IMR-90 (cell line): ENCODE data around the gene ATRAID. TPM values are rescaled to one million over a fixed set of nuclear protein-coding genes. Genes with fewer than 3 reads are reported as not detected.

Source experiments
- ATAC-seq: fragments of 200-7000 bp; cut with Tn5 transposase; 2 replicates; pipeline ENCODE4 v1.9.1; 2020; ENCODE audit warnings: low read depth, mild to moderate bottlenecking, moderate library complexity
- BruUV-seq: library from RNA; stranded (reverse); fragments of 400-500 nt; replicated peaks from 2 replicates; lab custom pipeline; 2021; lab: Mats Ljungman, UMichigan
- CTCF ChIA-PET: fragments of 300-600 bp; formaldehyde crosslinking; extraction: SDS; loops from one replicate; lab custom pipeline; 2021; ENCODE audit warnings: antibody characterized with exemption; lab: Yijun Ruan, JAX
- POLR2A ChIA-PET: fragments of 300-600 bp; sonication (Branson Sonifier 250); formaldehyde crosslinking; loops from one replicate; lab custom pipeline; 2022; ENCODE audit warnings: antibody characterized with exemption; ENCODE audit not compliant: unreplicated experiment; lab: Charles Lee
- DNase-seq: peaks from one replicate; pipeline ENCODE4 v3.0.0; 2013
- H2AFZ ChIP-seq: replicated peaks from 2 replicates; pipeline ENCODE3; 2013; ENCODE audit warnings: low read length, mild to moderate bottlenecking; ENCODE audit not compliant: poor library complexity
- H2AK5ac ChIP-seq: 2 replicates; pipeline ENCODE4 v1.6.1; 2013; ENCODE audit warnings: low read depth, low read length, inconsistent platforms
- H2AK9ac ChIP-seq: replicated peaks from 2 replicates; pipeline ENCODE3; 2013; ENCODE audit warnings: mild to moderate bottlenecking, low read depth, low read length, moderate library complexity; ENCODE audit not compliant: poor library complexity
- H2BK120ac ChIP-seq: 2 replicates; pipeline ENCODE4 v1.6.1; 2013; ENCODE audit warnings: low read depth, low read length, inconsistent platforms
- H2BK15ac ChIP-seq: 3 replicates; pipeline ENCODE4 v1.6.1; 2013; ENCODE audit warnings: low read depth, low read length, inconsistent platforms
- H2BK20ac ChIP-seq: 2 replicates; pipeline ENCODE4 v1.6.1; 2013; ENCODE audit warnings: low read depth, mild to moderate bottlenecking, inconsistent platforms, low read length, moderate library complexity
- H2BK5ac ChIP-seq: 2 replicates; pipeline ENCODE4 v1.6.1; 2013; ENCODE audit warnings: mild to moderate bottlenecking, low read depth, low read length, inconsistent platforms; ENCODE audit not compliant: poor library complexity, severe bottlenecking
- H3K14ac ChIP-seq: replicated peaks from 2 replicates; pipeline ENCODE4 v1.6.1; 2013; ENCODE audit warnings: low read depth, low read length, inconsistent platforms
- H3K18ac ChIP-seq: 2 replicates; pipeline ENCODE4 v1.6.1; 2013; ENCODE audit warnings: low read depth, low read length, control low read depth
- H3K23ac ChIP-seq: 2 replicates; pipeline ENCODE4 v1.6.1; 2013; ENCODE audit warnings: low read depth, low read length, inconsistent platforms
- H3K27ac ChIP-seq: 2 replicates; pipeline ENCODE4 v1.5.1; 2013; ENCODE audit warnings: mild to moderate bottlenecking, control low read depth, low read length; ENCODE audit not compliant: insufficient read depth
- H3K27me3 ChIP-seq: 2 replicates; pipeline ENCODE4 v1.6.1; 2013; ENCODE audit warnings: low read length; ENCODE audit not compliant: control insufficient read depth, insufficient read depth
- H3K36me3 ChIP-seq: 2 replicates; pipeline ENCODE4 v1.6.1; 2013; ENCODE audit warnings: low read length, mixed read lengths; ENCODE audit not compliant: control insufficient read depth, insufficient read depth
- H3K4ac ChIP-seq: 2 replicates; pipeline ENCODE4 v1.6.1; 2013; ENCODE audit warnings: low read depth, low read length, inconsistent platforms
- H3K4me1 ChIP-seq: 2 replicates; pipeline ENCODE4 v1.6.1; 2013; ENCODE audit warnings: low read length, mixed read lengths; ENCODE audit not compliant: control insufficient read depth, insufficient read depth
- H3K4me2 ChIP-seq: 2 replicates; pipeline ENCODE4 v1.6.1; 2013; ENCODE audit warnings: low read depth, mild to moderate bottlenecking, control low read depth, low read length, moderate library complexity
- H3K4me3 ChIP-seq: 2 replicates; pipeline ENCODE4 v1.5.1; 2013; ENCODE audit warnings: low read depth, mild to moderate bottlenecking, control low read depth, low read length, moderate library complexity; ENCODE audit not compliant: insufficient read depth
- H3K56ac ChIP-seq: 2 replicates; pipeline ENCODE4 v1.6.1; 2013; ENCODE audit warnings: low read length, inconsistent platforms; ENCODE audit not compliant: insufficient read depth; ENCODE audit errors: extremely low read depth
- H3K79me1 ChIP-seq, 2 experiments: 2 replicates each; pipeline ENCODE4 v1.6.1; 2013; ENCODE audit warnings: low read length in 2 of 2, inconsistent platforms in 1 of 2, low read depth in 1 of 2
- H3K9ac ChIP-seq: 2 replicates; pipeline ENCODE4 v1.6.1; 2013; ENCODE audit warnings: low read depth, low read length, control low read depth
- H3K9me1 ChIP-seq: 2 replicates; pipeline ENCODE4 v1.6.1; 2013; ENCODE audit warnings: low read length, inconsistent platforms; ENCODE audit not compliant: insufficient read depth
- H3K9me3 ChIP-seq: 2 replicates; pipeline ENCODE4 v1.6.1; 2013; ENCODE audit warnings: low read length; ENCODE audit not compliant: control insufficient read depth, insufficient read depth
- H4K20me1 ChIP-seq: 2 replicates; pipeline ENCODE4 v1.6.1; 2013; ENCODE audit warnings: low read length, inconsistent platforms; ENCODE audit not compliant: insufficient read depth
- H4K5ac ChIP-seq: 2 replicates; pipeline ENCODE4 v1.6.1; 2013; ENCODE audit warnings: mild to moderate bottlenecking, low read depth, low read length, control low read depth
- H4K8ac ChIP-seq, 2 experiments: 2 replicates each; pipeline ENCODE4 v1.6.1; 2013; ENCODE audit warnings: low read depth in 2 of 2, low read length in 2 of 2, control low read depth in 1 of 2, inconsistent platforms in 1 of 2
- H4K91ac ChIP-seq: 2 replicates; pipeline ENCODE4 v1.6.1; 2013; ENCODE audit warnings: low read depth, low read length, inconsistent platforms; ENCODE audit not compliant: insufficient read depth
- CEBPB ChIP-seq: IDR thresholded peaks from 2 replicates; pipeline ENCODE4 v1.6.1; 2012; ENCODE audit warnings: low read depth, low read length, improper control_type of control experiment
- CHD1 ChIP-seq: IDR thresholded peaks from 2 replicates; pipeline ENCODE4 v1.6.1; 2012; ENCODE audit warnings: low read depth, low read length, improper control_type of control experiment
- CTCF ChIP-seq: conservative IDR thresholded peaks from 2 replicates; pipeline ENCODE4 v1.5.1; 2012; ENCODE audit warnings: mild to moderate bottlenecking, low read depth, low read length, improper control_type of control experiment
- ELK1 ChIP-seq: fragments of 150-350 bp; IDR thresholded peaks from 2 replicates; pipeline ENCODE4 v1.6.1; 2016; ENCODE audit warnings: low read depth, mild to moderate bottlenecking, low read length, moderate library complexity, borderline replicate concordance
- FOS ChIP-seq: fragments of 150-350 bp; IDR thresholded peaks from 2 replicates; pipeline ENCODE4 v1.6.1; 2016; ENCODE audit warnings: low read depth, low read length
- MAFK ChIP-seq: IDR thresholded peaks from 2 replicates; pipeline ENCODE4 v1.6.1; 2012; ENCODE audit warnings: low read depth, low read length, improper control_type of control experiment
- MAZ ChIP-seq: IDR thresholded peaks from 2 replicates; pipeline ENCODE4 v1.6.1; 2012; ENCODE audit warnings: low read depth, mild to moderate bottlenecking, low read length, improper control_type of control experiment, moderate library complexity, borderline replicate concordance
- MXI1 ChIP-seq: IDR thresholded peaks from 2 replicates; pipeline ENCODE4 v1.6.1; 2012; ENCODE audit warnings: low read depth, mild to moderate bottlenecking, low read length, moderate library complexity, borderline replicate concordance
- NFE2L2 ChIP-seq: fragments of 150-350 bp; IDR thresholded peaks from 2 replicates; pipeline ENCODE4 v1.6.1; 2016; ENCODE audit warnings: low read depth, mild to moderate bottlenecking, low read length
- POLR2A ChIP-seq: IDR thresholded peaks from 2 replicates; pipeline ENCODE4 v1.6.1; 2012; ENCODE audit warnings: mild to moderate bottlenecking, low read depth, low read length
- RCOR1 ChIP-seq: IDR thresholded peaks from 2 replicates; pipeline ENCODE4 v1.6.1; 2012; ENCODE audit warnings: mild to moderate bottlenecking, low read length, improper control_type of control experiment; ENCODE audit not compliant: insufficient replicate concordance
- RFX5 ChIP-seq: IDR thresholded peaks from 2 replicates; pipeline ENCODE4 v1.8.0; 2012; ENCODE audit warnings: low read depth, mild to moderate bottlenecking, low read length, moderate library complexity
- SMC3 ChIP-seq: fragments of 150-350 bp; IDR thresholded peaks from 2 replicates; pipeline ENCODE4 v1.6.1; 2016; ENCODE audit warnings: low read depth, mild to moderate bottlenecking, antibody characterized with exemption, low read length, moderate library complexity
- USF2 ChIP-seq: fragments of 150-350 bp; IDR thresholded peaks from 2 replicates; pipeline ENCODE4 v1.6.1; 2017; ENCODE audit warnings: mild to moderate bottlenecking, antibody characterized with exemption, low read length, low read depth
- WGBS, 2 experiments: methylation state at CpG; one replicate each; pipeline versions ENCODE4 v1.1.5 to v1.1.7; 2013; ENCODE audit warnings: missing lambda C conversion rate in 2 of 2; ENCODE audit not compliant: insufficient read length in 1 of 2; ENCODE audit errors: extremely low coverage in 2 of 2; 5-methylcytosine and 5-hydroxymethylcytosine counted together
- dilution Hi-C: fragments of 300-500 bp; cut with HindIII; formaldehyde crosslinking; loops from one replicate; pipeline ENCODE4 v1.14.3; 2018; ENCODE audit warnings: low sequenced_read_pairs; ENCODE audit not compliant: unreplicated experiment
- in situ Hi-C: fragments of 300-500 bp; cut with MboI; formaldehyde crosslinking; loops from 3 replicates; pipeline ENCODE4 v1.14.3; 2019; ENCODE audit warnings: low sequenced_read_pairs, inconsistent platforms, mixed read lengths
- intact Hi-C: fragments of 100-400 bp; cut with micrococcal nuclease; formaldehyde crosslinking; loops from 2 replicates; pipeline ENCODE4 v1.10.0; 2022
- polyA plus RNA-seq, 3 experiments: library from polyadenylated mRNA; depleted of rRNA; stranded (reverse); fragments of >200 nt; gene quantifications; 2 replicates each; pipeline ENCODE4 v1.2.3, GENCODE V29; 2012; ENCODE audit warnings: low replicate concordance in 1 of 3
- total RNA-seq: library from RNA; depleted of rRNA; stranded (reverse); fragments of >200 nt; gene quantifications from 2 replicates; pipeline ENCODE4 v1.2.3, GENCODE V29; 2012

The ATRAID gene
- total and polyA plus RNA-seq, 2 of the 4 experiments (the other 2 are of a cell fraction) = 138 to 173 TPM

GRCh38 chr2:27204566-27204965, 7.3 kb upstream of the ATRAID start:
- CTCF ChIA-PET = no interaction called here
- dilution Hi-C loops (no loop called here), intact Hi-C loops (no loop called here), in situ Hi-C loops (no loop called here)
- Histone ChIP-seq H3K4me2 (no peak overlapping the region), H3K27me3 (no peaks in the 10 kb centered on the region), H3K27ac (no peak overlapping the region), H2BK120ac (no peak overlapping the region), H2BK15ac (no peak overlapping the region), H3K56ac (no peak overlapping the region), H3K36me3 (peaks cover 62% of the 10 kb centered on the region), H2AFZ (no peak overlapping the region), H3K14ac (no peak overlapping the region), H3K18ac (no peak overlapping the region), H2AK5ac (no peak overlapping the region), H2AK9ac (no peak overlapping the region), H3K9ac (no peak overlapping the region), H3K23ac (no peak overlapping the region), H3K9me1 (no peaks in the 10 kb centered on the region; the same call in 1 of the 2 replicates), H4K20me1 (no peaks in the 10 kb centered on the region; the same call in 1 of the 2 replicates), H4K91ac (no peak overlapping the region), H2BK5ac (no peak overlapping the region), H2BK20ac (no peak overlapping the region), H3K4me3 (no peak overlapping the region), H4K8ac (no peak overlapping the region), H3K79me1 (peaks cover 0 to 3% of the 10 kb centered on the region in 2 experiments; a peak in 1 of 4 replicates), H3K9me3 (no peaks in the 10 kb centered on the region), H3K4ac (no peak overlapping the region), H3K4me1 (no peaks in the 10 kb centered on the region), H4K5ac (no peak overlapping the region)
- BruUV-seq = no TSS peak
- 90% methylated on average over 2 of the region's 8 CpGs; no CpG with 5 or more reads in 1 of the 2 experiments for WGBS, 2 experiments
- ATAC-seq = no peak
- no peak for DNase-seq
- POLR2A ChIA-PET = no interaction called here
- TF ChIP-seq NFE2L2 = no peak
- TF ChIP-seq USF2 = no peak
- TF ChIP-seq POLR2A = no peak
- no peak for TF ChIP-seq RFX5
- TF ChIP-seq CEBPB = no peak
- no peak for TF ChIP-seq CTCF
- no peak for TF ChIP-seq MAFK
- no peak for TF ChIP-seq MAZ
- TF ChIP-seq SMC3 = no peak
- TF ChIP-seq FOS = no peak
- TF ChIP-seq RCOR1 = no peak
- no peak for TF ChIP-seq CHD1
- no peak for TF ChIP-seq MXI1
- TF ChIP-seq ELK1 = no peak
